ENCODE measurements around the gene TMOD3. TPM values are rescaled to one million over a fixed set of nuclear protein-coding genes. Genes with fewer than 3 reads are reported as not detected.
A peak's percentile ranks its signal among the peaks of the same experiment; 100 is the strongest.

TMOD3 gene
- total RNA-seq, 2 donors from 2014 or later: 9.2 to 11.2 TPM

DNA sequence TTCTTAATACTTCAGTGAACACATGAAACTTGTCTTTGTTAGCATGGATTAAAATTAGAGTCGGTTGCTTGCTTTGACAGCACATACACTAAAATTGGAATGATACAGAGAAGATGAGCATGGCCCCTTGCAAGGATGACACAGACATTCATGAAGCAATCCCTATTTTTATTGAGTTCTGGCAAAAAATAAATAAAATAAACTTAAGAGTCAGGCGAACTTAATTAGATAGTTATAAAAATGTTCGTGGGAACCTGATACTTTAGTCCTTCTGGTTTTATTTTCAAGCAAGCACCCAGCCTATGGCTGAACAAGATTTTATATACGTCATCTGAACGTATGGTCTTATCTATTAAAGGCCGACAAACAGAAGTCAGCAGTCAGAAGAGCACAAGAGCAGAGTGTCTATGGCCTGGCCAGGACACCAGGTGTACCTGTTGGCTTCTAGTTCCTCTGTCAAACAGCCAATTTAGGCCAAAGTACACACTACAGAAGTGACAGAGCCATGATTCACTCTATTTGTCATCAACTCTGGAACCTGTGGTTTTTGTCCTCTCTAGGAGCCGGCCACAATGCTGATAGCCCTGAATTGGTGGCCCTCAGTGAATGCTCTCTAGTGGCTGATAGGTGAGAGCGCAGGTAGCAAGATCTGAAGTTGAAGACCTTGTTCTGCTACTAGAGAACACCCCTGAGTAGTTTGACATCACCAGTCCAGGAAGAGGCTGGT, 77.8 kb downstream of the TMOD3 start:
- 37 to 42% methylated on average over 8 of the region's 8 CpGs for WGBS, 2 donors
- Histone ChIP-seq H3K4me3 (no peak overlapping the region), H3K9me3 (no peaks in the 10 kb centered on the region), H3K4me1 (peaks cover 21% of the 10 kb centered on the region), H3K36me3 (replicated peaks in 1 of 2; ENCODE audit: insufficient read depth in 1 of 2, low read depth in 2 of 2) (no peaks in the 10 kb centered on the region), H3K27me3 (no peaks in the 10 kb centered on the region), H3K27ac (peak overlapping the region; percentile 19 to 60 (median 38))
- DNase-seq (peak; percentile 66 to 88 (median 77)), ATAC-seq (peak; percentile 97)
- TF ChIP-seq, protein P1, sequence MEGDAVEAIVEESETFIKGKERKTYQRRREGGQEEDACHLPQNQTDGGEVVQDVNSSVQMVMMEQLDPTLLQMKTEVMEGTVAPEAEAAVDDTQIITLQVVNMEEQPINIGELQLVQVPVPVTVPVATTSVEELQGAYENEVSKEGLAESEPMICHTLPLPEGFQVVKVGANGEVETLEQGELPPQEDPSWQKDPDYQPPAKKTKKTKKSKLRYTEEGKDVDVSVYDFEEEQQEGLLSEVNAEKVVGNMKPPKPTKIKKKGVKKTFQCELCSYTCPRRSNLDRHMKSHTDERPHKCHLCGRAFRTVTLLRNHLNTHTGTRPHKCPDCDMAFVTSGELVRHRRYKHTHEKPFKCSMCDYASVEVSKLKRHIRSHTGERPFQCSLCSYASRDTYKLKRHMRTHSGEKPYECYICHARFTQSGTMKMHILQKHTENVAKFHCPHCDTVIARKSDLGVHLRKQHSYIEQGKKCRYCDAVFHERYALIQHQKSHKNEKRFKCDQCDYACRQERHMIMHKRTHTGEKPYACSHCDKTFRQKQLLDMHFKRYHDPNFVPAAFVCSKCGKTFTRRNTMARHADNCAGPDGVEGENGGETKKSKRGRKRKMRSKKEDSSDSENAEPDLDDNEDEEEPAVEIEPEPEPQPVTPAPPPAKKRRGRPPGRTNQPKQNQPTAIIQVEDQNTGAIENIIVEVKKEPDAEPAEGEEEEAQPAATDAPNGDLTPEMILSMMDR (IDR thresholded peaks at IDR 0.05): peak in 6 of 7 experiments; percentile 13 to 62 (median 51)
- peak in 2 of 3 donors; percentile 15 to 34 for TF ChIP-seq POLR2A (IDR thresholded peaks at IDR 0.05)
- intact Hi-C loops (cut with DNase I): no loop called here

DNA sequence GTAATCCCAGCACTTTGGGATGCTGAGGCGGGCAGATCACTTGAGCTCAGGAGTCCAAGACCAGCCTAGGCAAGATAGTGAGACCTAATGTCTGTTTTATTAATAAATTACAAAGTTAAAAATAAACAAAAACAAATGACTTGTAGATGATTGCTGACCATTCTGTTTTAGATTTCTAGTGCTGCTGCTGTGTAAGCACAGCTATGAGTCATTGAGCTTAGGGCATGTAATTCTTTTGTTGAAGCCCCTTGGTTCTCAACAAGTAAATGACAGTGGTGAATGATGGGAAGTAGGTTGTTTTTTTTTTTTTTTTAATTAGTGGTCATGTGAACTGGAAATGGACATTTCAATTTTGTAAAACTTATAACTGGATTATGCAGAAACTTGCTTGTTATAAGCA, 78.9 kb downstream of the TMOD3 start:
- Histone ChIP-seq H3K27ac (peak overlapping the region in 2 of 4 donors; percentile 13 to 30), H3K4me3 (no peak overlapping the region), H3K36me3 (replicated peaks in 1 of 2; ENCODE audit: insufficient read depth in 1 of 2, low read depth in 2 of 2) (no peaks in the 10 kb centered on the region), H3K4me1 (peaks cover 21% of the 10 kb centered on the region), H3K27me3 (no peaks in the 10 kb centered on the region), H3K9me3 (no peaks in the 10 kb centered on the region)
- 91 to 96% methylated on average over 1 of the region's 1 CpG for WGBS, 2 donors
- no peak for TF ChIP-seq POLR2A (IDR thresholded peaks at IDR 0.05)
- TF ChIP-seq, protein P1 (IDR thresholded peaks at IDR 0.05): no peak
- DNase-seq (no peak), ATAC-seq (no peak)
- intact Hi-C loops (cut with DNase I): no loop called here

DNA sequence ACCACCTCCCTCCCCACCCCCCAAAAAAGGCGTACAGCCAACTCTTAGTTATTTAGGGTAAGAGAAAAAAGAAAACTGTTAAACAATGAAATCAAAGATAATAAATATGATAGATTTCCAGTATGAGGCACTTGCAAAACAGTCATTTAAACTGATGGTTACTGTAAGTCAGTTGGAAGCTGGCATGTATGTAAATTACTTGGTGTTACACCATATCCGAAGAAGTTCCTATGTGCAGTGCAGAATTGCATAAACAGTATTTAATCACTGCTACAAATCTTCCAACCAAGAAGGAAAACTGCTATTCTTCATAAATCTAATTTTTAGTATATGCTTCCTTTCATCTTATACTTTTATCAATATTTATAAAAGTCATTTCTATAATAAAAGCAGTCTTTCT, 80.1 kb downstream of the TMOD3 start:
- no peaks in the 10 kb centered on the region for H3K27me3 ChIP-seq
- DNase-seq (no peak), ATAC-seq (no peak)
- no peak overlapping the region for H3K27ac ChIP-seq
- TF ChIP-seq, protein P1 (IDR thresholded peaks at IDR 0.05): no peak
- no peak for TF ChIP-seq POLR2A (IDR thresholded peaks at IDR 0.05)
- WGBS, 2 donors: 89 to 93% methylated on average over 2 of the region's 2 CpGs
- H3K4me1 ChIP-seq: peaks cover 21% of the 10 kb centered on the region
- H3K36me3 ChIP-seq (replicated peaks in 1 of 2; ENCODE audit: insufficient read depth in 1 of 2, low read depth in 2 of 2): no peaks in the 10 kb centered on the region
- no peak overlapping the region for H3K4me3 ChIP-seq
- intact Hi-C loops (cut with DNase I): no loop called here
- no peaks in the 10 kb centered on the region for H3K9me3 ChIP-seq

DNA sequence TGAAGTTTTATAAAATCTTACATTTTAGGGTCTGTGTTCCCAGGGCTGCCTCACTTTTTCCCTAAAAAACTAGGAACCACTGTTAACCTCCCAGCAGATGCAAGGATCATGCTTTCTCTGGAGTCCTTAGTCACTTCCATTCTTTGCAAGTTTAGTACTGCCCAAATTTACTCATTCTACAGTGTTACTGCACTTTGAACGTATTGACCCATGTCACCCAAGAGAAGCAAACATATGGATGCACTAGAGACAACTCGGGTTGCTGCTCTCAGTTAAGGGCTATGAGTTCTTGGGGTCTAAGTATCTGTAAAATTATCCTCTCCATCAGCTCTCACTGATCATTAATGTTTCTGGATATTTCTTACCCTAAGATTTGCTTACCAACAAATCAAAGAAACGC, 83.1 kb downstream of the TMOD3 start:
- ATAC-seq (no peak), DNase-seq (no peak)
- intact Hi-C loops (cut with DNase I): no loop called here
- no peaks in the 10 kb centered on the region for H3K27me3 ChIP-seq
- H3K4me3 ChIP-seq: no peak overlapping the region
- WGBS, 2 donors: 88 to 99% methylated on average over 3 of the region's 3 CpGs
- H3K9me3 ChIP-seq: no peaks in the 10 kb centered on the region
- no peak for TF ChIP-seq POLR2A (IDR thresholded peaks at IDR 0.05)
- TF ChIP-seq, protein P1 (IDR thresholded peaks at IDR 0.05): no peak
- H3K36me3 ChIP-seq (replicated peaks in 1 of 2; ENCODE audit: insufficient read depth in 1 of 2, low read depth in 2 of 2): no peaks in the 10 kb centered on the region
- H3K4me1 ChIP-seq: peaks cover 7% of the 10 kb centered on the region
- H3K27ac ChIP-seq: no peak overlapping the region

DNA sequence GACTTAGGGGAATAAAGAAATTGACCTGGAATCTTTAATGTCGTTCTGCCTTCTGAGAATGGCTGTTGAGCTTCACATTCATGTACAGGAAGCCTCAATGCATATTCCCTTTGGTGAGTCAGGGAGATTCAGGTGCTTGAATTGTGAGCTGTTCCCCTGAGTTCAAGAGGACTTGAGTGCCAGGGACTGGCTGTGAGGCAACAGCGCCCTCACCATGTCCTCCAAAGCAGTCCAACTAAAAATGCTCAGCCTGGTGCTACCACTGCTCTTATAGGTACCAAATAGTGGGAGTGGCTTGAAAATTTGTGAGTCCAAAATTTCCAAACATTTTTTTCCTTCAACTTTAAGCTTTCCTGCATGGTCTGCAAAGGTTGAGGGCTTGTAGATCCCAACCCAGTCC, 88.0 kb downstream of the TMOD3 start:
- intact Hi-C loops (cut with DNase I): no loop called here
- Histone ChIP-seq H3K9me3 (no peaks in the 10 kb centered on the region), H3K27ac (no peak overlapping the region), H3K36me3 (replicated peaks in 1 of 2; ENCODE audit: insufficient read depth in 1 of 2, low read depth in 2 of 2) (peaks cover 0 to 3% of the 10 kb centered on the region in 2 donors), H3K4me3 (no peak overlapping the region), H3K27me3 (no peaks in the 10 kb centered on the region), H3K4me1 (no peaks in the 10 kb centered on the region)
- DNase-seq (peak in 1 of 4 donors; percentile 6), ATAC-seq (no peak)
- TF ChIP-seq, protein P1 (IDR thresholded peaks at IDR 0.05): peak in 1 of 7 experiments; percentile 10
- no peak for TF ChIP-seq POLR2A (IDR thresholded peaks at IDR 0.05)
- WGBS, 2 donors: 91 to 93% methylated on average over 2 of the region's 2 CpGs

Data from body of pancreas (tissue), 4 donors.